Fibroblast of upper back skin (primary cell): Measurements from ENCODE around the gene GPR17.

Source experiments
- DNase-seq: peaks from one replicate; pipeline ENCODE4 v3.0.0-alpha.2; 2013

The GPR17 gene

GRCh38 chr2:127630864-127631540, 15.0 kb upstream of the GPR17 start:
- DNase-seq: no peak

GRCh38 chr2:127631541-127631996, 14.4 kb upstream of the GPR17 start:
- DNase-seq: no peak

GRCh38 chr2:127631997-127632581, 13.9 kb upstream of the GPR17 start:
- DNase-seq: no peak

GRCh38 chr2:127632592-127633489, 13.1 kb upstream of the GPR17 start:
- no peak for DNase-seq

- DNase-seq: no peak
Measured at GRCh38 chr2:127633556-127634065, 12.3 kb upstream of the GPR17 start.

GRCh38 chr2:127634066-127634617, 11.8 kb upstream of the GPR17 start:
- no peak for DNase-seq

- no peak for DNase-seq
Measured at GRCh38 chr2:127634626-127635379, 11.2 kb upstream of the GPR17 start.

GRCh38 chr2:127635380-127636237, 10.3 kb upstream of the GPR17 start:
- DNase-seq: no peak

- DNase-seq: no peak
Measured at GRCh38 chr2:127636248-127637235, 9.4 kb upstream of the GPR17 start.

- DNase-seq: no peak
Measured at GRCh38 chr2:127637236-127637630, 8.7 kb upstream of the GPR17 start.

- DNase-seq: peak; percentile 87
Measured at GRCh38 chr2:127637725-127638252, 8.2 kb upstream of the GPR17 start.

- DNase-seq: no peak
Measured at GRCh38 chr2:127638361-127639110, 7.4 kb upstream of the GPR17 start.

GRCh38 chr2:127639111-127639474, 6.9 kb upstream of the GPR17 start:
- DNase-seq: no peak

- DNase-seq: no peak
Measured at GRCh38 chr2:127640082-127641072, 5.6 kb upstream of the GPR17 start.

GRCh38 chr2:127641133-127641532, 4.8 kb upstream of the GPR17 start:
- DNase-seq: no peak

- no peak for DNase-seq
Measured at GRCh38 chr2:127641846-127642507, 4.0 kb upstream of the GPR17 start.

- no peak for DNase-seq
Measured at GRCh38 chr2:127642706-127643438, 3.1 kb upstream of the GPR17 start.
